Measurements from ENCODE around the gene KAZN.
"Not testable (repeated sequence)": the region's sequence is repeated elsewhere in the genome, so short reads cannot be mapped to it uniquely, and the experiment has no call there.

The KAZN gene

GRCh38 chr1:15132965-15133364 is 534.5 kb downstream of the KAZN start:
- H3K36me3 ChIP-seq (ENCODE audit: insufficient read depth, low read length): no peaks in the 10 kb centered on the region
- H2AFZ ChIP-seq (ENCODE audit: low read length): no peak overlapping the region
- H3K9me3 ChIP-seq (ENCODE audit: insufficient read depth, low read depth, low read length): no peaks in the 10 kb centered on the region
- no peaks in the 10 kb centered on the region for H3F3A ChIP-seq (ENCODE audit: low read depth)
- H4K20me1 ChIP-seq (ENCODE audit: insufficient read depth, low read length, poor library complexity, severe bottlenecking): no peaks in the 10 kb centered on the region
- no peaks in the 10 kb centered on the region for H3K79me2 ChIP-seq (ENCODE audit: insufficient read depth, low read length)
- no peaks in the 10 kb centered on the region for H3K9me2 ChIP-seq (replicated peaks; ENCODE audit: low read depth, low read length)
- no peaks in the 10 kb centered on the region for H3K27me3 ChIP-seq (ENCODE audit: insufficient read depth, low read length, poor library complexity, severe bottlenecking)
- H3K4me2 ChIP-seq (ENCODE audit: low read depth, low read length, poor library complexity, severe bottlenecking): no peak overlapping the region
- no peak overlapping the region for H3K4me3 ChIP-seq (ENCODE audit: low read length, poor library complexity, severe bottlenecking)
- no peak overlapping the region for H3K9ac ChIP-seq (ENCODE audit: low read depth, low read length, poor library complexity, severe bottlenecking)
- TF ChIP-seq EZH2phosphoT487 (IDR thresholded peaks at IDR 0.05; ENCODE audit: borderline replicate concordance) (no peak), CTCF (conservative IDR thresholded peaks at IDR 0.05; ENCODE audit: low read length) (no peak)
- H3K4me1 ChIP-seq (ENCODE audit: insufficient read depth, low read length, poor library complexity, severe bottlenecking): no peaks in the 10 kb centered on the region

GRCh38 chr1:15134285-15134684 is 535.8 kb downstream of the KAZN start:
- H3K79me2 ChIP-seq (ENCODE audit: insufficient read depth, low read length): no peaks in the 10 kb centered on the region
- no peak overlapping the region for H3K9ac ChIP-seq (ENCODE audit: low read depth, low read length, poor library complexity, severe bottlenecking)
- H3K4me3 ChIP-seq (ENCODE audit: low read length, poor library complexity, severe bottlenecking): no peak overlapping the region
- no peak overlapping the region for H3K4me2 ChIP-seq (ENCODE audit: low read depth, low read length, poor library complexity, severe bottlenecking)
- H3K36me3 ChIP-seq (ENCODE audit: insufficient read depth, low read length): no peaks in the 10 kb centered on the region
- H3K9me3 ChIP-seq (ENCODE audit: insufficient read depth, low read depth, low read length): no peaks in the 10 kb centered on the region
- H4K20me1 ChIP-seq (ENCODE audit: insufficient read depth, low read length, poor library complexity, severe bottlenecking): no peaks in the 10 kb centered on the region
- H3F3A ChIP-seq (ENCODE audit: low read depth): no peaks in the 10 kb centered on the region
- no peaks in the 10 kb centered on the region for H3K4me1 ChIP-seq (ENCODE audit: insufficient read depth, low read length, poor library complexity, severe bottlenecking)
- H3K9me2 ChIP-seq (replicated peaks; ENCODE audit: low read depth, low read length): no peaks in the 10 kb centered on the region
- H2AFZ ChIP-seq (ENCODE audit: low read length): no peak overlapping the region
- H3K27me3 ChIP-seq (ENCODE audit: insufficient read depth, low read length, poor library complexity, severe bottlenecking): no peaks in the 10 kb centered on the region
- no peak for TF ChIP-seq EZH2phosphoT487 (IDR thresholded peaks at IDR 0.05; ENCODE audit: borderline replicate concordance)
- no peak for TF ChIP-seq CTCF (conservative IDR thresholded peaks at IDR 0.05; ENCODE audit: low read length)

GRCh38 chr1:15135604-15136003 is 537.1 kb downstream of the KAZN start:
- not testable (repeated sequence) for H3K9ac ChIP-seq (ENCODE audit: low read depth, low read length, poor library complexity, severe bottlenecking); H3F3A ChIP-seq (ENCODE audit: low read depth); H3K4me2 ChIP-seq (ENCODE audit: low read depth, low read length, poor library complexity, severe bottlenecking)

GRCh38 chr1:15137809-15138208 is 539.3 kb downstream of the KAZN start:
- Histone ChIP-seq H3K27me3 (ENCODE audit: insufficient read depth, low read length, poor library complexity, severe bottlenecking) (no peaks in the 10 kb centered on the region), H3F3A (ENCODE audit: low read depth) (no peaks in the 10 kb centered on the region), H3K36me3 (ENCODE audit: insufficient read depth, low read length) (no peaks in the 10 kb centered on the region), H3K79me2 (ENCODE audit: insufficient read depth, low read length) (no peaks in the 10 kb centered on the region), H3K9me2 (replicated peaks; ENCODE audit: low read depth, low read length) (no peaks in the 10 kb centered on the region), H3K9me3 (ENCODE audit: insufficient read depth, low read depth, low read length) (no peaks in the 10 kb centered on the region), H4K20me1 (ENCODE audit: insufficient read depth, low read length, poor library complexity, severe bottlenecking) (no peaks in the 10 kb centered on the region), H3K4me2 (ENCODE audit: low read depth, low read length, poor library complexity, severe bottlenecking) (no peak overlapping the region), H3K9ac (ENCODE audit: low read depth, low read length, poor library complexity, severe bottlenecking) (no peak overlapping the region), H3K4me1 (ENCODE audit: insufficient read depth, low read length, poor library complexity, severe bottlenecking) (peaks cover 5% of the 10 kb centered on the region), H3K4me3 (ENCODE audit: low read length, poor library complexity, severe bottlenecking) (no peak overlapping the region), H2AFZ (ENCODE audit: low read length) (no peak overlapping the region)
- no peak for TF ChIP-seq CTCF (conservative IDR thresholded peaks at IDR 0.05; ENCODE audit: low read length)
- no peak for TF ChIP-seq EZH2phosphoT487 (IDR thresholded peaks at IDR 0.05; ENCODE audit: borderline replicate concordance)

More at GRCh38 chr1:15135604-15136003, 537.1 kb downstream of the KAZN start:
- H3K79me2 ChIP-seq (ENCODE audit: insufficient read depth, low read length); H3K4me1 ChIP-seq (ENCODE audit: insufficient read depth, low read length, poor library complexity, severe bottlenecking); H3K27me3 ChIP-seq (ENCODE audit: insufficient read depth, low read length, poor library complexity, severe bottlenecking); H4K20me1 ChIP-seq (ENCODE audit: insufficient read depth, low read length, poor library complexity, severe bottlenecking); H3K9me3 ChIP-seq (ENCODE audit: insufficient read depth, low read depth, low read length); H3K36me3 ChIP-seq (ENCODE audit: insufficient read depth, low read length); H2AFZ ChIP-seq (ENCODE audit: low read length); H3K9me2 ChIP-seq (replicated peaks; ENCODE audit: low read depth, low read length); H3K4me3 ChIP-seq (ENCODE audit: low read length, poor library complexity, severe bottlenecking): not testable (repeated sequence)
